Right atrium auricular region (tissue), 2 donors: ENCODE data around the gene TMEM245. TPM values are rescaled to one million over a fixed set of nuclear protein-coding genes. Genes with fewer than 3 reads are reported as not detected.
A peak's percentile ranks its signal among the peaks of the same experiment; 100 is the strongest.

Source experiments
- DNase-seq: peaks from one replicate; pipeline ENCODE4 v3.0.0-alpha.2; 2019; ENCODE audit warnings: low spot score
- H3K27ac ChIP-seq, 2 donors: fragments of 200-600 bp; sonication (generic); 1 replicate in 1 of 2; 2 replicates in 1 of 2; pipeline ENCODE4 v1.5.1; 2016 to 2019
- H3K27me3 ChIP-seq, 2 donors: fragments of 200-600 bp; sonication (generic); one replicate each; pipeline versions ENCODE4 v1.5.1 to v1.6.0; 2017 to 2019
- H3K36me3 ChIP-seq: fragments of 200-600 bp; sonication (generic); one replicate; pipeline ENCODE4 v1.5.1; 2016
- H3K4me1 ChIP-seq, 2 donors: fragments of 200-600 bp; sonication (generic); one replicate each; pipeline versions ENCODE4 v1.5.1 to v1.6.0; 2017 to 2019
- H3K4me3 ChIP-seq, 2 donors: fragments of 200-600 bp; sonication (generic); 1 replicate in 1 of 2; 2 replicates in 1 of 2; pipeline ENCODE4 v1.5.1; 2017 to 2019; ENCODE audit warnings: mild to moderate bottlenecking in 1 of 2, moderate library complexity in 1 of 2
- H3K9me3 ChIP-seq, 2 donors: fragments of 200-600 bp; sonication (generic); one replicate each; pipeline ENCODE4 v1.5.1; 2019
- total RNA-seq, 2 donors: library from RNA; depleted of rRNA; stranded (reverse); fragments of >200 nt; gene quantifications; one replicate each; pipeline ENCODE4 v1.1.0, GENCODE V29; 2016
- TF ChIP-seq, protein P1 (sequence below), 2 donors: fragments of 200-600 bp; sonication (generic); IDR thresholded peaks; one replicate each; pipeline ENCODE4 v1.5.1; 2019; ENCODE audit warnings: antibody characterized with exemption in 2 of 2

TMEM245 gene
- total RNA-seq, 2 donors from 2014 or later: 89.0 to 95.1 TPM

DNA sequence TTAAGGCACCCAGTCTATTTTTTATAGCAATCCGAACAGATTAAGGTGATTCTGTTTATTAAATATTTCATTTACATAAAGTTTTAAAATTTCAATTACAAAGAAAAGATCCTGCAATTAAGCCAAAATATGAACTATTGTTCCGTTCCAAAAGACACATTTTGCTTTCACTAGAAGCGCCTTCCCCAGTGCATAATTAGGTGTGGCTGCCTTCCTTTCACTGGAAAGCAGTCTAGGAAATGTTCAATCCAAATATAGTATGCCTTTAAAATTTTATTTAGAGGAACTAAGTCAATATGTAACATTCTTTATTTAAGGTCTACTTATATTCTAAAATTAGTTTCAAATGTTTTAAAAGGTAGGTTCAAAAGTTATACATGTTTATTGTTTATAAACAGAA, 114.1 kb downstream of the TMEM245 start:
- peak overlapping the region; percentile 14 to 24 for H3K27ac ChIP-seq
- H3K4me1 ChIP-seq: peaks cover 0 to 36% of the 10 kb centered on the region in 2 donors

DNA sequence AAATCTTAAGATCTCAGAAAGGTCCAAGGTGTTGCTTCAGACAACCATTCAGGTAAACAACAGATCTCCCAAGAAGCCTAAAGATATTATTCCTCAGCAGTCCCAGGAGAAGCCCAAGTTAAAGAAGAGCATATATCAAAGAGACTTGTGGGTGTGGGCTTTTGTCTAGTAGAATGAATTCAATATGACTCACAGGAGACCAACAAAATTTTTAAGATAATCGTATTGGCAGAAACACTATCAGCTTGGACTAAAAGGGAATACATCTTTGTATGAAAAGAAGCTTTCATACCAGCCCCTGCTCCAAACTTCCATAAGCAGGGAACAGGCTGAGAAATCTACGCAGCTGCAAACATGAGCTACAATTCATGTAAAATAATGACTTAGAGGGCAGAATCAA, 116.6 kb downstream of the TMEM245 start:
- peaks cover 0 to 21% of the 10 kb centered on the region in 2 donors for H3K9me3 ChIP-seq
- peaks cover 0 to 35% of the 10 kb centered on the region in 2 donors for H3K4me1 ChIP-seq
- no peak overlapping the region for H3K4me3 ChIP-seq
- H3K36me3 ChIP-seq: no peaks in the 10 kb centered on the region
- DNase-seq: no peak
- no peak overlapping the region for H3K27ac ChIP-seq
- TF ChIP-seq, protein P1, sequence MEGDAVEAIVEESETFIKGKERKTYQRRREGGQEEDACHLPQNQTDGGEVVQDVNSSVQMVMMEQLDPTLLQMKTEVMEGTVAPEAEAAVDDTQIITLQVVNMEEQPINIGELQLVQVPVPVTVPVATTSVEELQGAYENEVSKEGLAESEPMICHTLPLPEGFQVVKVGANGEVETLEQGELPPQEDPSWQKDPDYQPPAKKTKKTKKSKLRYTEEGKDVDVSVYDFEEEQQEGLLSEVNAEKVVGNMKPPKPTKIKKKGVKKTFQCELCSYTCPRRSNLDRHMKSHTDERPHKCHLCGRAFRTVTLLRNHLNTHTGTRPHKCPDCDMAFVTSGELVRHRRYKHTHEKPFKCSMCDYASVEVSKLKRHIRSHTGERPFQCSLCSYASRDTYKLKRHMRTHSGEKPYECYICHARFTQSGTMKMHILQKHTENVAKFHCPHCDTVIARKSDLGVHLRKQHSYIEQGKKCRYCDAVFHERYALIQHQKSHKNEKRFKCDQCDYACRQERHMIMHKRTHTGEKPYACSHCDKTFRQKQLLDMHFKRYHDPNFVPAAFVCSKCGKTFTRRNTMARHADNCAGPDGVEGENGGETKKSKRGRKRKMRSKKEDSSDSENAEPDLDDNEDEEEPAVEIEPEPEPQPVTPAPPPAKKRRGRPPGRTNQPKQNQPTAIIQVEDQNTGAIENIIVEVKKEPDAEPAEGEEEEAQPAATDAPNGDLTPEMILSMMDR (IDR thresholded peaks at IDR 0.05): no peak
- no peaks in the 10 kb centered on the region for H3K27me3 ChIP-seq

More for the DNA sequence above, 114.1 kb downstream of the TMEM245 start:
- TF ChIP-seq, protein P1 (IDR thresholded peaks at IDR 0.05): no peak
- H3K36me3 ChIP-seq: no peaks in the 10 kb centered on the region
- no peak overlapping the region for H3K4me3 ChIP-seq
- no peaks in the 10 kb centered on the region for H3K27me3 ChIP-seq
- DNase-seq: no peak
- peaks cover 0 to 21% of the 10 kb centered on the region in 2 donors for H3K9me3 ChIP-seq

DNA sequence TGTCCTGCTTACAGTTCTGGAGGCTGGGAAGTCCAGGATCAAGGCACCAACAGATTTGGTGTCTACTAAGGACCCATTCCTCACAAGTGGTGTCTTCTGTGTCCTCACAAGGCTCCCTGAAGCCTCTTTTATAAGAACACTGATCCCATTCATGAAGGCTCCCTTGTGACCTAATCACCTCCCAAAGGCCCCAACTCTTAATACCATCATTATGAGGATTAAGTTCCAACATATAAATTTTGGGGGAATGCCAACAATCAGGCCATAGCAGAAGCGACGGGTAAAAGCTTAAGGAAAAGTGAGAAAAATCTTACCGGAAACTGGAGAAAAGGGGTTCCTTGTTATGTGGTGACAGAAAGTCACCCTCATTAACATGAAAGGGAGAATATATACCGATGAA, 117.6 kb downstream of the TMEM245 start:
- TF ChIP-seq, protein P1 (IDR thresholded peaks at IDR 0.05): no peak
- H3K4me1 ChIP-seq: peaks cover 0 to 30% of the 10 kb centered on the region in 2 donors
- H3K4me3 ChIP-seq: no peak overlapping the region
- no peak for DNase-seq
- no peaks in the 10 kb centered on the region for H3K27me3 ChIP-seq
- H3K36me3 ChIP-seq: no peaks in the 10 kb centered on the region
- no peak overlapping the region for H3K27ac ChIP-seq
- peaks cover 0 to 21% of the 10 kb centered on the region in 2 donors for H3K9me3 ChIP-seq

DNA sequence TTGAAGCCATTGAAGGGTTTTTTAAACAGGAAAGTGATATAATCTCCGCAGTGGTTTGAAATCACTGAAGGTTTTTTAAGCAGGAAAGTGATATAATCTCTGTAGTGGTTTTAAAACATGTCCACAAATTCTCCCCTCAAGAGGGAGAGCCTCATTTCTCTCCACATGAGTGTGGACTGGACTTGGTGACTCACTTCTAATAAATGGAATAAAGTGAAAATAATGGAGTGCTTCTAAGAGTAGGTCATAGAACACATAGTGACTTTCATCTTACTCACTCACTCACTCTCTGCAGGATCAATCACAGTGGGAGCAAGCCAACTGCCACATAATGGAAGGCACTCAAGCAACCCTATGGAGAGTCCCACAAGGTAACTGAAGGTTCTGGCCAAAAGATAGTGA, 118.5 kb downstream of the TMEM245 start:
- TF ChIP-seq, protein P1 (IDR thresholded peaks at IDR 0.05): no peak
- no peak overlapping the region for H3K4me3 ChIP-seq
- no peak overlapping the region for H3K27ac ChIP-seq
- peaks cover 0 to 21% of the 10 kb centered on the region in 2 donors for H3K9me3 ChIP-seq
- H3K4me1 ChIP-seq: peaks cover 0 to 28% of the 10 kb centered on the region in 2 donors
- DNase-seq: no peak
- H3K27me3 ChIP-seq: no peaks in the 10 kb centered on the region
- no peaks in the 10 kb centered on the region for H3K36me3 ChIP-seq

DNA sequence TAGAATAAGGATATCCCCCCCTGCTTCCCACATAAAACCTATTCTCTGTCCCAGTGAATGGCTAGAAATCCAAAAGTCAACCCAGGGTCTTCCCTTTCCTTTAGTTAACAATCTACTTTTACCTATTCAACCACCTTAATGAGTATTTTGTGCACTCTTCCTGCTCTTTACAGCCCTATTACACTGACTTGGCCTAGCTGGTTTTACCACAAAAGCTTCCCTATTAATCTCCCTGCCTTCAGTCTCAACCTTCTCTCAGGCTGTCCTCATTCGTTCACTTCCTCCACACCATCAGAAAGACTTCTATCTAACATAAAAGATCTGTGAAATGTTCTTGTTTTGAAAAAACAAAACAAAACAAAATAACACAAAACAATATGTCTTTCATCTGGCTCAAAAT, 122.6 kb downstream of the TMEM245 start:
- no peaks in the 10 kb centered on the region for H3K27me3 ChIP-seq
- no peaks in the 10 kb centered on the region for H3K36me3 ChIP-seq
- H3K4me3 ChIP-seq: no peak overlapping the region
- TF ChIP-seq, protein P1 (IDR thresholded peaks at IDR 0.05): no peak
- peak overlapping the region in 1 of 2 donors; percentile 2 for H3K27ac ChIP-seq
- DNase-seq: no peak
- peaks cover 0 to 45% of the 10 kb centered on the region in 2 donors for H3K4me1 ChIP-seq
- H3K9me3 ChIP-seq: peaks cover 0 to under 1% of the 10 kb centered on the region in 2 donors

DNA sequence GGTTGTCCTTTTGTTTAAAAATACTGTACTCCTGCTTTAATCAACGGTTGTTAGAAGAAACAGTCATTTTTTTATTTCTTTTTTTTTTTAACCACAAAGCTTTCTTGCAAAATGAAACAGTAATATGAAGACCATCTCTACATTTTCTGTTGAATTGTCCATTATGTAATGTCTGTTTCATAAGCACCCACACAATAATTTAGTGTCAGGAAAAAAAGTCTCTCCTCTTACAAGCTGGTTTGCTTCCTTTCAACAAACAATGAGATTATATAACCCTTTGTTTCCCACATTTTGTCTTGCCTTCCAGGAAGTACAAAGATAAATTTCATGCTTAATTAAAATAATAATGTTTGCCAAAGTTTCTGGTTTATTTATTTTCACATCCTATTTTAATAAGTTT, 123.1 kb downstream of the TMEM245 start:
- Histone ChIP-seq H3K36me3 (no peaks in the 10 kb centered on the region), H3K4me3 (no peak overlapping the region), H3K9me3 (no peaks in the 10 kb centered on the region), H3K27ac (peak overlapping the region in 1 of 2 donors; percentile 2), H3K27me3 (no peaks in the 10 kb centered on the region), H3K4me1 (peaks cover 0 to 50% of the 10 kb centered on the region in 2 donors)
- no peak for DNase-seq
- TF ChIP-seq, protein P1 (IDR thresholded peaks at IDR 0.05): no peak
